Neural cell (in vitro differentiated cells): ENCODE measurements around the gene CNOT4. TPM values are rescaled to one million over a fixed set of nuclear protein-coding genes. Genes with fewer than 3 reads are reported as not detected.

Experiments
- H2AFZ ChIP-seq: fragments of 200-600, 300-800 bp; sonication (generic), shearing (Covaris generic); 2 replicates; pipeline ENCODE4 v1.6.0; 2014; ENCODE audit warnings: low read depth, mild to moderate bottlenecking, antibody characterized with exemption, low read length, moderate library complexity
- H3F3A ChIP-seq: fragments of 200-600 bp; shearing (Covaris generic); 2 replicates; pipeline ENCODE4 v1.6.1; 2016; ENCODE audit warnings: mild to moderate bottlenecking, moderate library complexity, mixed read lengths, antibody characterized with exemption, low read length; ENCODE audit not compliant: insufficient read depth, poor library complexity, severe bottlenecking
- H3K27ac ChIP-seq: fragments of 200-600, 300-800 bp; sonication (generic), shearing (Covaris generic); 2 replicates; pipeline ENCODE4 v1.5.1; 2014; ENCODE audit warnings: mild to moderate bottlenecking, low read length, moderate library complexity
- H3K27me3 ChIP-seq: fragments of 300-800, 200-600 bp; sonication (generic), shearing (Covaris generic); 2 replicates; pipeline ENCODE4 v1.6.0; 2014; ENCODE audit warnings: mild to moderate bottlenecking, low read depth, low read length, moderate library complexity; ENCODE audit not compliant: insufficient read depth
- H3K36me3 ChIP-seq: fragments of 300-800, 200-600 bp; sonication (generic), shearing (Covaris generic); 2 replicates; pipeline ENCODE4 v1.5.1; 2014; ENCODE audit warnings: mild to moderate bottlenecking, antibody characterized with exemption, low read length, moderate library complexity; ENCODE audit not compliant: insufficient read depth
- H3K4me2 ChIP-seq: fragments of 300-800, 200-600 bp; sonication (generic), shearing (Covaris generic); 2 replicates; pipeline ENCODE4 v1.6.0; 2014; ENCODE audit warnings: mild to moderate bottlenecking, low read length
- H3K4me3 ChIP-seq: fragments of 300-800, 200-600 bp; sonication (generic), shearing (Covaris generic); 2 replicates; pipeline ENCODE4 v1.5.1; 2014; ENCODE audit warnings: mild to moderate bottlenecking, low read length, moderate library complexity
- H3K79me2 ChIP-seq: fragments of 200-600 bp; shearing (Covaris generic); replicated peaks from 2 replicates; pipeline ENCODE4 v1.6.0; 2014; ENCODE audit warnings: mild to moderate bottlenecking, low read length, moderate library complexity; ENCODE audit not compliant: insufficient read depth
- H3K9ac ChIP-seq: fragments of 300-800, 200-600 bp; sonication (generic), shearing (Covaris generic); 2 replicates; pipeline ENCODE4 v1.6.1; 2016; ENCODE audit warnings: mild to moderate bottlenecking, low read length, mixed read lengths
- H3K9me2 ChIP-seq: fragments of 200-600 bp; shearing (Covaris generic); 2 replicates; pipeline ENCODE4 v1.6.1; 2016; ENCODE audit warnings: mild to moderate bottlenecking, low read length, mixed read lengths; ENCODE audit not compliant: insufficient read depth
- H3K9me3 ChIP-seq: fragments of 200-600, 300-800 bp; sonication (generic), shearing (Covaris generic); 2 replicates; pipeline ENCODE4 v1.6.1; 2016; ENCODE audit warnings: mild to moderate bottlenecking, mixed run types, low read length, moderate library complexity, mixed read lengths
- H4K20me1 ChIP-seq: fragments of 200-600 bp; shearing (Covaris generic); 2 replicates; pipeline ENCODE4 v1.6.1; 2016; ENCODE audit warnings: mild to moderate bottlenecking, mixed run types; ENCODE audit not compliant: insufficient read depth
- EP300 ChIP-seq: fragments of 450-650 bp; conservative IDR thresholded peaks from 2 replicates; pipeline ENCODE4 v1.6.1; 2014; ENCODE audit warnings: antibody characterized with exemption, mild to moderate bottlenecking, moderate library complexity; ENCODE audit not compliant: poor library complexity, severe bottlenecking
- EZH2 ChIP-seq: fragments of 200-600, 300-800 bp; shearing (Covaris generic), sonication (generic); IDR thresholded peaks from 2 replicates; pipeline ENCODE4 v1.6.1; 2014; ENCODE audit warnings: antibody characterized with exemption, low read length, borderline replicate concordance, mild to moderate bottlenecking; ENCODE audit not compliant: insufficient read depth, poor library complexity, severe bottlenecking
- MXI1 ChIP-seq: fragments of 450-650 bp; conservative IDR thresholded peaks from 2 replicates; pipeline ENCODE4 v1.6.1; 2014; ENCODE audit warnings: antibody characterized with exemption, mild to moderate bottlenecking; ENCODE audit not compliant: poor library complexity, severe bottlenecking
- POLR2AphosphoS5 ChIP-seq: IDR thresholded peaks from 2 replicates; pipeline ENCODE4 v1.6.1; 2012
- RAD21 ChIP-seq: fragments of 450-650 bp; conservative IDR thresholded peaks from 2 replicates; pipeline ENCODE4 v1.6.1; 2014; ENCODE audit warnings: antibody characterized with exemption, mild to moderate bottlenecking, moderate library complexity
- SMC3 ChIP-seq: fragments of 450-650 bp; conservative IDR thresholded peaks from 2 replicates; pipeline ENCODE4 v1.6.1; 2014; ENCODE audit warnings: antibody characterized with exemption, mild to moderate bottlenecking, moderate library complexity; ENCODE audit not compliant: poor library complexity
- TAF1 ChIP-seq: IDR thresholded peaks from 2 replicates; pipeline ENCODE4 v1.6.1; 2012; ENCODE audit warnings: low read depth
- polyA plus RNA-seq: library from polyadenylated mRNA; depleted of rRNA; stranded (reverse); fragments of >200 nt; gene quantifications from 2 replicates; pipeline ENCODE4 v1.2.3, GENCODE V29; 2014
- TF ChIP-seq, protein P1 (sequence below): IDR thresholded peaks from 2 replicates; pipeline ENCODE4 v1.6.1; 2012; ENCODE audit warnings: borderline replicate concordance
- TF ChIP-seq, protein P2 (sequence below): fragments of 450-650 bp; IDR thresholded peaks from 2 replicates; pipeline ENCODE4 v1.5.1; 2014; ENCODE audit warnings: antibody characterized with exemption, mild to moderate bottlenecking, moderate library complexity; ENCODE audit not compliant: poor library complexity, severe bottlenecking

CNOT4 gene
- polyA plus RNA-seq, 1 donor from 2014 or later: 6.4 TPM

- H3K79me2 ChIP-seq: no peaks in the 10 kb centered on the region
- no peaks in the 10 kb centered on the region for H3K9me3 ChIP-seq
- no peak overlapping the region for H3K4me3 ChIP-seq
- H3K27ac ChIP-seq: no peak overlapping the region
- TF ChIP-seq, protein P1, sequence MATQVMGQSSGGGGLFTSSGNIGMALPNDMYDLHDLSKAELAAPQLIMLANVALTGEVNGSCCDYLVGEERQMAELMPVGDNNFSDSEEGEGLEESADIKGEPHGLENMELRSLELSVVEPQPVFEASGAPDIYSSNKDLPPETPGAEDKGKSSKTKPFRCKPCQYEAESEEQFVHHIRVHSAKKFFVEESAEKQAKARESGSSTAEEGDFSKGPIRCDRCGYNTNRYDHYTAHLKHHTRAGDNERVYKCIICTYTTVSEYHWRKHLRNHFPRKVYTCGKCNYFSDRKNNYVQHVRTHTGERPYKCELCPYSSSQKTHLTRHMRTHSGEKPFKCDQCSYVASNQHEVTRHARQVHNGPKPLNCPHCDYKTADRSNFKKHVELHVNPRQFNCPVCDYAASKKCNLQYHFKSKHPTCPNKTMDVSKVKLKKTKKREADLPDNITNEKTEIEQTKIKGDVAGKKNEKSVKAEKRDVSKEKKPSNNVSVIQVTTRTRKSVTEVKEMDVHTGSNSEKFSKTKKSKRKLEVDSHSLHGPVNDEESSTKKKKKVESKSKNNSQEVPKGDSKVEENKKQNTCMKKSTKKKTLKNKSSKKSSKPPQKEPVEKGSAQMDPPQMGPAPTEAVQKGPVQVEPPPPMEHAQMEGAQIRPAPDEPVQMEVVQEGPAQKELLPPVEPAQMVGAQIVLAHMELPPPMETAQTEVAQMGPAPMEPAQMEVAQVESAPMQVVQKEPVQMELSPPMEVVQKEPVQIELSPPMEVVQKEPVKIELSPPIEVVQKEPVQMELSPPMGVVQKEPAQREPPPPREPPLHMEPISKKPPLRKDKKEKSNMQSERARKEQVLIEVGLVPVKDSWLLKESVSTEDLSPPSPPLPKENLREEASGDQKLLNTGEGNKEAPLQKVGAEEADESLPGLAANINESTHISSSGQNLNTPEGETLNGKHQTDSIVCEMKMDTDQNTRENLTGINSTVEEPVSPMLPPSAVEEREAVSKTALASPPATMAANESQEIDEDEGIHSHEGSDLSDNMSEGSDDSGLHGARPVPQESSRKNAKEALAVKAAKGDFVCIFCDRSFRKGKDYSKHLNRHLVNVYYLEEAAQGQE: no peak
- TF ChIP-seq EP300 (no peak), SMC3 (no peak), RAD21 (no peak), MXI1 (no peak), EZH2 (no peak), TAF1 (no peak), POLR2AphosphoS5 (no peak)
- TF ChIP-seq, protein P2, sequence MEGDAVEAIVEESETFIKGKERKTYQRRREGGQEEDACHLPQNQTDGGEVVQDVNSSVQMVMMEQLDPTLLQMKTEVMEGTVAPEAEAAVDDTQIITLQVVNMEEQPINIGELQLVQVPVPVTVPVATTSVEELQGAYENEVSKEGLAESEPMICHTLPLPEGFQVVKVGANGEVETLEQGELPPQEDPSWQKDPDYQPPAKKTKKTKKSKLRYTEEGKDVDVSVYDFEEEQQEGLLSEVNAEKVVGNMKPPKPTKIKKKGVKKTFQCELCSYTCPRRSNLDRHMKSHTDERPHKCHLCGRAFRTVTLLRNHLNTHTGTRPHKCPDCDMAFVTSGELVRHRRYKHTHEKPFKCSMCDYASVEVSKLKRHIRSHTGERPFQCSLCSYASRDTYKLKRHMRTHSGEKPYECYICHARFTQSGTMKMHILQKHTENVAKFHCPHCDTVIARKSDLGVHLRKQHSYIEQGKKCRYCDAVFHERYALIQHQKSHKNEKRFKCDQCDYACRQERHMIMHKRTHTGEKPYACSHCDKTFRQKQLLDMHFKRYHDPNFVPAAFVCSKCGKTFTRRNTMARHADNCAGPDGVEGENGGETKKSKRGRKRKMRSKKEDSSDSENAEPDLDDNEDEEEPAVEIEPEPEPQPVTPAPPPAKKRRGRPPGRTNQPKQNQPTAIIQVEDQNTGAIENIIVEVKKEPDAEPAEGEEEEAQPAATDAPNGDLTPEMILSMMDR: no peak
- H3K9me2 ChIP-seq: no peaks in the 10 kb centered on the region
- no peak overlapping the region for H3K4me2 ChIP-seq
- no peaks in the 10 kb centered on the region for H3F3A ChIP-seq
- H4K20me1 ChIP-seq: no peaks in the 10 kb centered on the region
- H3K27me3 ChIP-seq: no peaks in the 10 kb centered on the region
- H2AFZ ChIP-seq: no peak overlapping the region
- H3K9ac ChIP-seq: no peak overlapping the region
- no peaks in the 10 kb centered on the region for H3K36me3 ChIP-seq
Observed at GRCh38 chr7:135403302-135403701, 106.6 kb downstream of the CNOT4 start.

DNA sequence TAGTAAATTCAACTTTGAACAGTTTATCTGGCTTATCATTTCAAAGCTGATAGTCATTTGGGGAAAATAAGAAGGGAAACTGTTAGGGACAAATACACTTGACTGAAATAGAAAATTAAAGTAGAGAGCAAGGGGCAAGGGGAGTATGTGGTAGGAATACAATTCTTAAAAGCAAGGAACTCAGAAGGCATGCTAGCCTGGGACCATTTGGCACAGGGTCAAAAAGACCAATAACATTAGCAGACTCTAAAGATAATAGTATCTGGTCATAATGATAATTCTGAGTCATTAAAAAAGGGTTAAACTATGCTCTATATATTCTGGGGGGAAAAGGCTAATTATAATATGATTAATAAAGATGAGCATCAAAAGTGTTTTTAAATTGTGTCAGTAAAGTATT is 112.2 kb downstream of the CNOT4 start:
- Histone ChIP-seq H2AFZ (no peak overlapping the region), H3K9ac (no peak overlapping the region), H3K27ac (no peak overlapping the region), H3K9me3 (no peaks in the 10 kb centered on the region), H3K27me3 (no peaks in the 10 kb centered on the region), H3K36me3 (peaks cover 5% of the 10 kb centered on the region), H4K20me1 (no peaks in the 10 kb centered on the region), H3F3A (no peaks in the 10 kb centered on the region), H3K9me2 (no peaks in the 10 kb centered on the region), H3K4me3 (no peak overlapping the region), H3K4me2 (no peak overlapping the region), H3K79me2 (no peaks in the 10 kb centered on the region)
- TF ChIP-seq POLR2AphosphoS5: no peak
- no peak for TF ChIP-seq EP300
- no peak for TF ChIP-seq MXI1
- TF ChIP-seq, protein P1: no peak
- no peak for TF ChIP-seq RAD21
- no peak for TF ChIP-seq TAF1
- no peak for TF ChIP-seq EZH2
- TF ChIP-seq, protein P2: no peak
- no peak for TF ChIP-seq SMC3
